ENCODE measurements around the gene ST3GAL2.

DNA sequence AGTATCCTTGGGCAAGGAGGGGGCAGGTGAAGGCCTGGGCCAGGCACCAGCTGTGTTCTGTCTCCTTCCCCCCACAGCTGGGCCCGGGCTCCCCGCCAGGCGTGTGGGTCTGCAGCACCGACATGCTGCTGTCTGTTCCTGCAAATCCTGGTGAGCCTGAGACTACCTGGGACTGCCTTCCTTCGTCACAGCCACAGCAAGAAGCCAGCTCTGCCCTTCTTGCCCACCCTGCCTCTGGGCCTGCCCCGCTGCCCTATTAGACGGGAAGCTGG lies 27.8 kb upstream of the ST3GAL2 start:
- TF ChIP-seq, protein P1, sequence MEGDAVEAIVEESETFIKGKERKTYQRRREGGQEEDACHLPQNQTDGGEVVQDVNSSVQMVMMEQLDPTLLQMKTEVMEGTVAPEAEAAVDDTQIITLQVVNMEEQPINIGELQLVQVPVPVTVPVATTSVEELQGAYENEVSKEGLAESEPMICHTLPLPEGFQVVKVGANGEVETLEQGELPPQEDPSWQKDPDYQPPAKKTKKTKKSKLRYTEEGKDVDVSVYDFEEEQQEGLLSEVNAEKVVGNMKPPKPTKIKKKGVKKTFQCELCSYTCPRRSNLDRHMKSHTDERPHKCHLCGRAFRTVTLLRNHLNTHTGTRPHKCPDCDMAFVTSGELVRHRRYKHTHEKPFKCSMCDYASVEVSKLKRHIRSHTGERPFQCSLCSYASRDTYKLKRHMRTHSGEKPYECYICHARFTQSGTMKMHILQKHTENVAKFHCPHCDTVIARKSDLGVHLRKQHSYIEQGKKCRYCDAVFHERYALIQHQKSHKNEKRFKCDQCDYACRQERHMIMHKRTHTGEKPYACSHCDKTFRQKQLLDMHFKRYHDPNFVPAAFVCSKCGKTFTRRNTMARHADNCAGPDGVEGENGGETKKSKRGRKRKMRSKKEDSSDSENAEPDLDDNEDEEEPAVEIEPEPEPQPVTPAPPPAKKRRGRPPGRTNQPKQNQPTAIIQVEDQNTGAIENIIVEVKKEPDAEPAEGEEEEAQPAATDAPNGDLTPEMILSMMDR (IDR thresholded peaks at IDR 0.05; ENCODE audit: insufficient read depth, low read length), result no peak
- TF ChIP-seq SPI1 (IDR thresholded peaks at IDR 0.05; ENCODE audit: borderline replicate concordance, low read depth) (no peak), POLR2AphosphoS5 (IDR thresholded peaks at IDR 0.05; ENCODE audit: low read depth) (no peak), GABPA (IDR thresholded peaks at IDR 0.05; ENCODE audit: low read depth) (no peak)

All from HL-60 (cell line).